Hepatocyte (in vitro differentiated cells): ENCODE measurements around the gene COPE. TPM values are rescaled to one million over a fixed set of nuclear protein-coding genes. Genes with fewer than 3 reads are reported as not detected.

Experiments used
- DNase-seq: peaks from one replicate; pipeline ENCODE4 v3.0.0-alpha.2; 2016; ENCODE audit warnings: low spot score
- H2AFZ ChIP-seq: fragments of 200-600 bp; sonication (generic); 2 replicates; pipeline ENCODE4 v1.6.0; 2016; ENCODE audit warnings: antibody characterized with exemption, mild to moderate bottlenecking
- H3K27ac ChIP-seq: fragments of 200-600 bp; sonication (generic); 2 replicates; pipeline ENCODE4 v1.5.1; 2016; ENCODE audit warnings: mild to moderate bottlenecking
- H3K27me3 ChIP-seq: fragments of 200-600 bp; sonication (generic); 2 replicates; pipeline ENCODE4 v1.6.1; 2016
- H3K36me3 ChIP-seq: fragments of 200-600 bp; sonication (generic); replicated peaks from 2 replicates; pipeline ENCODE4 v1.5.1; 2016; ENCODE audit warnings: low read depth; ENCODE audit not compliant: insufficient read depth
- H3K4me1 ChIP-seq: fragments of 200-600 bp; sonication (generic); 2 replicates; pipeline ENCODE4 v1.5.1; 2016; ENCODE audit warnings: mild to moderate bottlenecking, moderate library complexity; ENCODE audit not compliant: insufficient read depth
- H3K4me2 ChIP-seq: fragments of 200-600 bp; sonication (generic); 2 replicates; pipeline ENCODE4 v1.6.0; 2016
- H3K4me3 ChIP-seq: fragments of 200-600 bp; sonication (generic); 2 replicates; pipeline ENCODE4 v1.5.1; 2016; ENCODE audit warnings: mild to moderate bottlenecking
- H3K79me2 ChIP-seq: fragments of 200-600 bp; sonication (generic); 2 replicates; pipeline ENCODE4 v1.6.0; 2017; ENCODE audit warnings: mild to moderate bottlenecking
- H3K9me2 ChIP-seq: fragments of 200-600 bp; sonication (generic); replicated peaks from 2 replicates; pipeline ENCODE4 v1.6.0; 2017; ENCODE audit warnings: mild to moderate bottlenecking; ENCODE audit not compliant: insufficient read depth
- H3K9me3 ChIP-seq: fragments of 200-600 bp; sonication (generic); 2 replicates; pipeline ENCODE4 v1.5.1; 2016; ENCODE audit warnings: low read depth, mild to moderate bottlenecking
- H4K20me1 ChIP-seq: fragments of 200-600 bp; sonication (generic); 2 replicates; pipeline ENCODE4 v1.6.0; 2016; ENCODE audit warnings: mild to moderate bottlenecking; ENCODE audit not compliant: insufficient read depth, poor library complexity, severe bottlenecking
- EZH2 ChIP-seq: fragments of 200-600 bp; sonication (generic); IDR thresholded peaks from 2 replicates; pipeline ENCODE4 v1.6.1; 2016; ENCODE audit warnings: antibody characterized with exemption, mild to moderate bottlenecking, borderline replicate concordance
- EZH2phosphoT487 ChIP-seq: fragments of 200-600 bp; sonication (generic); IDR thresholded peaks from one replicate; pipeline ENCODE4 v1.6.1; 2018; ENCODE audit warnings: antibody characterized with exemption, mild to moderate bottlenecking, low read depth, moderate library complexity; ENCODE audit not compliant: unreplicated experiment, severe bottlenecking
- WGBS: methylation state at CpG from one replicate; pipeline ENCODE4 v1.1.6; 2016; ENCODE audit warnings: low lambda C conversion rate; ENCODE audit errors: missing lambda C conversion rate; 5-methylcytosine and 5-hydroxymethylcytosine counted together
- polyA plus RNA-seq: library from polyadenylated mRNA; unstranded; fragments of >200 nt; fragmentation: Nextera tagmentation; extraction: Ambion mirVana; gene quantifications from 2 replicates; pipeline ENCODE4 v1.2.1, GENCODE V29; 2016
- total RNA-seq: library from RNA; depleted of rRNA; stranded (reverse); fragments of >200 nt; gene quantifications from 2 replicates; pipeline ENCODE4 v1.2.3, GENCODE V29; 2014
- TF ChIP-seq, protein P1 (sequence below): fragments of 200-600 bp; sonication (generic); IDR thresholded peaks from 2 replicates; pipeline ENCODE4 v1.5.1; 2016; ENCODE audit warnings: antibody characterized with exemption, mild to moderate bottlenecking; ENCODE audit not compliant: poor library complexity

Gene COPE
- total and polyA plus RNA-seq, 2 experiments from 2014 or later = 228 to 397 TPM

DNA sequence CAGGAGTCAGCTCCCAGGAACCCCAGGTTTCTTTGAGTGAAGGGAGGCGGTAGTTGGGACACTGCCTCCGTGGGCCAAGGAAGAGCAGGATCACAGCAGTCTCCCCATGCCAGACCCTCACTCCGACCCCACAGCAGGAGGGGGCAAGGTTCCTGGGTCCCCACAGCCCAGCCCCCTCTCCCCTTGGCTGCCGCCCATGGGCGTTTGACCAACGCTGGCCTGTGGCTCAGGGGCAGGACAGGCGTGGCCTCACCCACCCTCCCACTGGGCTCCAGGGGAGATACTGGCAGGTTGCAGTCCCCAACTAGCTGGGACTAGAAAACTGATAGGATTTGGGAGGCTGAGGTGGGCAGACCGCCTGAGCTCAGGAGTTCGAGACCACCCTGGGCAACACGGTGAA is 9.2 kb downstream of the COPE start:
- no peaks in the 10 kb centered on the region for H3K36me3 ChIP-seq

DNA sequence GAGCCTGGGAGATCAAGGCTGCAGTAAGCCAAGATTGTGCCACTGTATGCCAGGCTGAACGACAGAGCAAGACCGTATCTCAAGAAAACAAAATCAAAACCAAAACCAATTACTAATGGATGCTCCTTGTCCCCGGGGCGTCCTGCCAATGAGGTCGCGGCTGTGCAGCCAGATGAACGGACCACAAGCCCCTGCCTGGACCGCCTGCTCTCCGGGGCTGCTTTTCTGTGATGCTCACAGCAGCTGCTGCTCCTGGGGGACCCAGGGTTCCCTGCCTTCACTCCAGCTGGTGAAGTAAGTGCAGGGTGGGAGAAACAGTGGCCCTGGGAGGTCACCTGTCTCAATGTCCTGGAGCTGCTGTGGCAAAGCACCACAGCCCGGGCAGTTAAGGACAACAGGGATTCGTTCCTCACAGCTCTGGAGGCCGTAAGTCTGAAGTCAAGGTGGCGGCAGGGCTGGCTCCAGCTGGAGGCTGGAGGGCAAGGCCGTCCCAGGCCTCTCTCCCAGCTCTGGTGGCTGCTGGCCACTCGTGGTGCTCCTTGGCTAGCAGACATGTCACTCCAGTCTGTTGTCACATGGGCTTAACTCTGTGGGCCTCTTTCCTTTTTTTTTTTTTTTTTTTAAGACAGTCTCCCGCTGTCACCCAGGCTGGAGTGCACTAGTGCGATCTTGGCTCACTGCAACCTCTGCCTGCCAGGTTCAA is 10.1 kb downstream of the COPE start:
- Histone ChIP-seq H3K9me2 (no peaks in the 10 kb centered on the region), H3K27me3 (no peaks in the 10 kb centered on the region), H3K4me1 (no peaks in the 10 kb centered on the region), H3K79me2 (peaks cover 17% of the 10 kb centered on the region), H3K4me3 (no peak overlapping the region), H3K27ac (no peak overlapping the region), H3K36me3 (no peaks in the 10 kb centered on the region), H4K20me1 (peaks cover 8% of the 10 kb centered on the region), H3K9me3 (no peaks in the 10 kb centered on the region), H3K4me2 (no peak overlapping the region), H2AFZ (no peak overlapping the region)
- 94% methylated on average over 17 of the region's 17 CpGs for WGBS
- DNase-seq = no peak
- TF ChIP-seq, protein P1, sequence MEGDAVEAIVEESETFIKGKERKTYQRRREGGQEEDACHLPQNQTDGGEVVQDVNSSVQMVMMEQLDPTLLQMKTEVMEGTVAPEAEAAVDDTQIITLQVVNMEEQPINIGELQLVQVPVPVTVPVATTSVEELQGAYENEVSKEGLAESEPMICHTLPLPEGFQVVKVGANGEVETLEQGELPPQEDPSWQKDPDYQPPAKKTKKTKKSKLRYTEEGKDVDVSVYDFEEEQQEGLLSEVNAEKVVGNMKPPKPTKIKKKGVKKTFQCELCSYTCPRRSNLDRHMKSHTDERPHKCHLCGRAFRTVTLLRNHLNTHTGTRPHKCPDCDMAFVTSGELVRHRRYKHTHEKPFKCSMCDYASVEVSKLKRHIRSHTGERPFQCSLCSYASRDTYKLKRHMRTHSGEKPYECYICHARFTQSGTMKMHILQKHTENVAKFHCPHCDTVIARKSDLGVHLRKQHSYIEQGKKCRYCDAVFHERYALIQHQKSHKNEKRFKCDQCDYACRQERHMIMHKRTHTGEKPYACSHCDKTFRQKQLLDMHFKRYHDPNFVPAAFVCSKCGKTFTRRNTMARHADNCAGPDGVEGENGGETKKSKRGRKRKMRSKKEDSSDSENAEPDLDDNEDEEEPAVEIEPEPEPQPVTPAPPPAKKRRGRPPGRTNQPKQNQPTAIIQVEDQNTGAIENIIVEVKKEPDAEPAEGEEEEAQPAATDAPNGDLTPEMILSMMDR = no peak
- TF ChIP-seq EZH2phosphoT487 (no peak), EZH2 (no peak)

More for the DNA sequence above, 9.2 kb downstream of the COPE start:
- Histone ChIP-seq H4K20me1 (peaks cover 11% of the 10 kb centered on the region), H3K4me3 (no peak overlapping the region), H3K4me2 (no peak overlapping the region), H3K79me2 (peaks cover 27% of the 10 kb centered on the region), H2AFZ (no peak overlapping the region), H3K9me2 (no peaks in the 10 kb centered on the region), H3K4me1 (no peaks in the 10 kb centered on the region), H3K27me3 (no peaks in the 10 kb centered on the region), H3K27ac (no peak overlapping the region), H3K9me3 (no peaks in the 10 kb centered on the region)
- TF ChIP-seq EZH2phosphoT487 (no peak), EZH2 (no peak)
- TF ChIP-seq, protein P1 = no peak
- WGBS = 92% methylated on average over 10 of the region's 10 CpGs
- DNase-seq = no peak

DNA sequence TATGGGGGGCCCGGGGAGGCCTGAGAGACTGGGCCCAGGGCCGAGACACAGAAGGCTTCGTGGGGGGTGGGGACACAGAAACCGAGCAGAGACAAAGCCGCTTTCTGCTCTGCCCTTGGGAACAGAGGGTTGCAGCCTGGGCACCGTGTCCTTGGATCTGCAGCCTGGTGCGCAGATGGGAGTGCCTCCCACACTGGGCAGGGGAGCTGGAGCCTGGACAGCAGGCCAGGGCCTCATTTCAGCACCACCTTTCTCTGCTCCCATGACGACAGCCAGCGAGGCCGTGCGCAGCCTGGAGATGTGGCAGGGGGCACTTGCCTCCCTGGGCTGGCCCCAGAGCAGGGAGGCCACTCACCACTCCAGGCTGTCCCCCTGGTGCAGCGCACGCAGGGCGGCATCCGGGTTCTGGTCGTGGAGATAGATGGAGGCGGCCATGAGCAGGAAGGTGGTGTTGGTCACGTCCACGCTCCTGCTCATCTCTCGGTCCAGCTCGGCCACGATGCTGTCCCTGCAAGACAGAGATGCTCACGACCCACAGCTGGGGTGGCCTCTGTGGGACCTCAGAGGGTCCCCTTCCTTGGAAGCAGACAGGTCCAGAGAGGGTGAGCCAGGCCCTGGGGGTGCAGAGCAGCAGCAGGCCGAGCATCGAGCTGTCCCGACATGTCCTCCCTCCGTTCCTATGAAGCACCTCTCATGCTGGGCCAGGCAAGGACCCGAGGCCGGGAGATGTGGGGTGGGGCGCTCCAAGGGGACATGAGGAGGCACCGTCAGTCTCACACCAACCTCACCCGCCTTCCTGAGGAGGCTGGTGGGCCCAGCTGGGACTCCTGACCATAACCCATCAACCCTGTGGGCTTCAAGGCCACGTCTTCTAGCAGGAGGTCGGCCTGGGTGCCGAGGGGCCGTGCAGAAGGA is 12.3 kb downstream of the COPE start:
- Histone ChIP-seq H3K4me2 (no peak overlapping the region), H3K4me1 (no peaks in the 10 kb centered on the region), H3K9me2 (no peaks in the 10 kb centered on the region), H3K79me2 (no peaks in the 10 kb centered on the region), H2AFZ (no peak overlapping the region), H3K4me3 (no peak overlapping the region), H4K20me1 (no peaks in the 10 kb centered on the region), H3K36me3 (no peaks in the 10 kb centered on the region), H3K27ac (no peak overlapping the region), H3K27me3 (no peaks in the 10 kb centered on the region), H3K9me3 (no peaks in the 10 kb centered on the region)
- TF ChIP-seq EZH2 = no peak
- TF ChIP-seq, protein P1 = no peak
- TF ChIP-seq EZH2phosphoT487 = no peak
- WGBS = 98% methylated on average over 29 of the region's 36 CpGs
- DNase-seq = peak; percentile 2
